GM12865 (cell line): ENCODE data around the gene CDK18.

ENCODE experiments used
- DNase-seq: peaks from one replicate; pipeline ENCODE4 v3.0.0; 2010; ENCODE audit warnings: low read depth
- H3K4me3 ChIP-seq: 2 replicates; pipeline ENCODE4 v1.5.1; 2011; ENCODE audit warnings: mild to moderate bottlenecking, low read depth, low read length, control low read depth
- CTCF ChIP-seq: IDR thresholded peaks from 2 replicates; pipeline ENCODE4 v1.5.1; 2011; ENCODE audit warnings: low read length, control low read depth, low read depth, inconsistent platforms; ENCODE audit not compliant: insufficient read depth; ENCODE audit errors: missing control alignments

The CDK18 gene

GRCh38 chr1:205510951-205511330, 6.5 kb downstream of the CDK18 start:
- no peak for DNase-seq
- no peak overlapping the region for H3K4me3 ChIP-seq
- no peak for TF ChIP-seq CTCF

GRCh38 chr1:205512059-205513045, 7.9 kb downstream of the CDK18 start:
- no peak for TF ChIP-seq CTCF
- DNase-seq: no peak
- H3K4me3 ChIP-seq: no peak overlapping the region

GRCh38 chr1:205513774-205514173, 9.3 kb downstream of the CDK18 start:
- TF ChIP-seq CTCF: no peak
- DNase-seq: no peak
- H3K4me3 ChIP-seq: no peak overlapping the region

- no peak overlapping the region for H3K4me3 ChIP-seq
- TF ChIP-seq CTCF: no peak
- DNase-seq: no peak
Observed at GRCh38 chr1:205514211-205515142, 10.0 kb downstream of the CDK18 start.

GRCh38 chr1:205515781-205516253, 11.3 kb downstream of the CDK18 start:
- H3K4me3 ChIP-seq: no peak overlapping the region
- no peak for TF ChIP-seq CTCF
- DNase-seq: no peak

- H3K4me3 ChIP-seq: no peak overlapping the region
- no peak for DNase-seq
- no peak for TF ChIP-seq CTCF
Observed at GRCh38 chr1:205516362-205516761, 11.9 kb downstream of the CDK18 start.
